Panc1 (cell line): ENCODE results near the gene DCHS1. TPM values are rescaled to one million over a fixed set of nuclear protein-coding genes. Genes with fewer than 3 reads are reported as not detected.

Experiments
- ATAC-seq: fragments of 200-7000 bp; cut with Tn5 transposase; 2 replicates; pipeline ENCODE4 v1.9.1; 2020; ENCODE audit warnings: mild to moderate bottlenecking, moderate library complexity
- BruUV-seq: library from RNA; stranded (reverse); fragments of 400-500 nt; replicated peaks from 2 replicates; lab custom pipeline; 2021; lab: Mats Ljungman, UMichigan
- CTCF ChIA-PET: fragments of 300-600 bp; sonication (Branson Sonifier 250); formaldehyde crosslinking; loops from one replicate; lab custom pipeline; 2022; ENCODE audit warnings: antibody characterized with exemption; lab: Charles Lee
- POLR2A ChIA-PET: fragments of 300-600 bp; sonication (Branson Sonifier 250); formaldehyde crosslinking; loops from one replicate; lab custom pipeline; 2022; ENCODE audit warnings: antibody characterized with exemption; lab: Charles Lee
- DNase-seq: peaks from one replicate; pipeline ENCODE4 v3.0.0-alpha.2; 2010; ENCODE audit warnings: low read depth, low spot score
- H3K27ac ChIP-seq: 2 replicates; pipeline ENCODE4 v1.5.1; 2011; ENCODE audit warnings: mild to moderate bottlenecking, low read length, inconsistent platforms
- H3K27me3 ChIP-seq: fragments of 200-500 bp; sonication (Bioruptor generic); 2 replicates; pipeline ENCODE4 v1.6.0; 2014; ENCODE audit warnings: low read length, inconsistent platforms; ENCODE audit not compliant: control insufficient read depth, insufficient read depth
- H3K36me3 ChIP-seq: fragments of 200-500 bp; sonication (Bioruptor generic); 2 replicates; pipeline ENCODE4 v1.5.1; 2014; ENCODE audit warnings: inconsistent platforms, mild to moderate bottlenecking, low read length, moderate library complexity; ENCODE audit not compliant: control insufficient read depth, insufficient read depth
- H3K4me1 ChIP-seq: 2 replicates; pipeline ENCODE4 v1.5.1; 2011; ENCODE audit warnings: inconsistent platforms, mild to moderate bottlenecking, low read length, moderate library complexity; ENCODE audit not compliant: control insufficient read depth, insufficient read depth
- H3K4me3 ChIP-seq, 2 experiments: 2 replicates each; pipeline ENCODE4 v1.5.1; 2011 to 2012; ENCODE audit warnings: low read depth in 2 of 2, low read length in 2 of 2, mild to moderate bottlenecking in 2 of 2, inconsistent platforms in 1 of 2, moderate library complexity in 1 of 2
- H3K9me3 ChIP-seq: fragments of 200-500 bp; sonication (Bioruptor generic); 2 replicates; pipeline ENCODE4 v1.5.1; 2014; ENCODE audit warnings: low read depth, mild to moderate bottlenecking, inconsistent platforms, low read length, moderate library complexity; ENCODE audit not compliant: control insufficient read depth, insufficient read depth
- POLR2AphosphoS5 ChIP-seq: IDR thresholded peaks from 2 replicates; pipeline ENCODE4 v1.6.1; 2012; ENCODE audit warnings: mild to moderate bottlenecking, low read depth, low read length, moderate library complexity
- SIN3A ChIP-seq: IDR thresholded peaks from 2 replicates; pipeline ENCODE4 v1.6.1; 2012; ENCODE audit warnings: low read depth, mild to moderate bottlenecking, low read length, moderate library complexity, borderline replicate concordance; ENCODE audit not compliant: insufficient read depth
- TCF7L2 ChIP-seq: IDR thresholded peaks from 2 replicates; pipeline ENCODE4 v1.6.1; 2011; ENCODE audit warnings: mild to moderate bottlenecking, low read depth, low read length, inconsistent platforms
- in situ Hi-C: cut with HindIII; loops from 2 replicates; pipeline ENCODE4 v1.10.0; 2016; ENCODE audit warnings: low sequenced_read_pairs, low pct_unique_long_range_greater_than_20kb
- intact Hi-C: fragments of 100-400 bp; cut with micrococcal nuclease; formaldehyde crosslinking; loops from one replicate; pipeline ENCODE4 v1.10.0; 2022; ENCODE audit not compliant: unreplicated experiment
- total RNA-seq: library from RNA; stranded (reverse); gene quantifications from one replicate; pipeline ENCODE4 v1.2.1, GENCODE V29; 2021; ENCODE audit not compliant: unreplicated experiment
- TF ChIP-seq, protein P1 (sequence below), 2 experiments: IDR thresholded peaks; 2 replicates each; pipeline ENCODE4 v1.6.1; 2011 to 2012; ENCODE audit warnings: low read depth in 2 of 2, control low read depth in 1 of 2, low read length in 1 of 2, mild to moderate bottlenecking in 1 of 2, moderate library complexity in 1 of 2; ENCODE audit not compliant: insufficient read depth in 1 of 2
- TF ChIP-seq, protein P2 (sequence below): fragments of 450-650 bp; IDR thresholded peaks from 2 replicates; pipeline ENCODE4 v1.5.1; 2017; ENCODE audit warnings: mild to moderate bottlenecking

DCHS1 gene
- total RNA-seq, 1 experiment from 2014 or later, result 2.2 TPM

DNA sequence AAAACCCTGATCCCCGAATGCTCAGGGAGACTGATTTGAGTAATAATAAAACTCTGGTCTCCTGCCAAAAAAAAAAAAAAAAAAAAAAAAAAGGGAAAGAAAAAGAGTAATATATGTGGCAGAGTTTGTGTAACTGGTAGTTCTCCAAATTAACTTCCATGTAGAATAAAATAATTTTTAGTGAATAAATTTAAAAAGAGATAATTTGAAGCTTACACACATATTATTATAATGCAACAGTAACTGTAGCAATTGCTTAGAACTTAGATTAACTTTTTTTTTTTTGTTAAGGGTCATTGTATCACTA lies 38.6 kb upstream of the DCHS1 start:
- TF ChIP-seq, protein P1, sequence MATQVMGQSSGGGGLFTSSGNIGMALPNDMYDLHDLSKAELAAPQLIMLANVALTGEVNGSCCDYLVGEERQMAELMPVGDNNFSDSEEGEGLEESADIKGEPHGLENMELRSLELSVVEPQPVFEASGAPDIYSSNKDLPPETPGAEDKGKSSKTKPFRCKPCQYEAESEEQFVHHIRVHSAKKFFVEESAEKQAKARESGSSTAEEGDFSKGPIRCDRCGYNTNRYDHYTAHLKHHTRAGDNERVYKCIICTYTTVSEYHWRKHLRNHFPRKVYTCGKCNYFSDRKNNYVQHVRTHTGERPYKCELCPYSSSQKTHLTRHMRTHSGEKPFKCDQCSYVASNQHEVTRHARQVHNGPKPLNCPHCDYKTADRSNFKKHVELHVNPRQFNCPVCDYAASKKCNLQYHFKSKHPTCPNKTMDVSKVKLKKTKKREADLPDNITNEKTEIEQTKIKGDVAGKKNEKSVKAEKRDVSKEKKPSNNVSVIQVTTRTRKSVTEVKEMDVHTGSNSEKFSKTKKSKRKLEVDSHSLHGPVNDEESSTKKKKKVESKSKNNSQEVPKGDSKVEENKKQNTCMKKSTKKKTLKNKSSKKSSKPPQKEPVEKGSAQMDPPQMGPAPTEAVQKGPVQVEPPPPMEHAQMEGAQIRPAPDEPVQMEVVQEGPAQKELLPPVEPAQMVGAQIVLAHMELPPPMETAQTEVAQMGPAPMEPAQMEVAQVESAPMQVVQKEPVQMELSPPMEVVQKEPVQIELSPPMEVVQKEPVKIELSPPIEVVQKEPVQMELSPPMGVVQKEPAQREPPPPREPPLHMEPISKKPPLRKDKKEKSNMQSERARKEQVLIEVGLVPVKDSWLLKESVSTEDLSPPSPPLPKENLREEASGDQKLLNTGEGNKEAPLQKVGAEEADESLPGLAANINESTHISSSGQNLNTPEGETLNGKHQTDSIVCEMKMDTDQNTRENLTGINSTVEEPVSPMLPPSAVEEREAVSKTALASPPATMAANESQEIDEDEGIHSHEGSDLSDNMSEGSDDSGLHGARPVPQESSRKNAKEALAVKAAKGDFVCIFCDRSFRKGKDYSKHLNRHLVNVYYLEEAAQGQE (IDR thresholded peaks at IDR 0.05; ENCODE audit: insufficient read depth in 1 of 2, low read depth in 2 of 2, low read length in 1 of 2), result no peak
- TF ChIP-seq TCF7L2 (no peak), SIN3A (no peak), POLR2AphosphoS5 (no peak)
- TF ChIP-seq, protein P2, sequence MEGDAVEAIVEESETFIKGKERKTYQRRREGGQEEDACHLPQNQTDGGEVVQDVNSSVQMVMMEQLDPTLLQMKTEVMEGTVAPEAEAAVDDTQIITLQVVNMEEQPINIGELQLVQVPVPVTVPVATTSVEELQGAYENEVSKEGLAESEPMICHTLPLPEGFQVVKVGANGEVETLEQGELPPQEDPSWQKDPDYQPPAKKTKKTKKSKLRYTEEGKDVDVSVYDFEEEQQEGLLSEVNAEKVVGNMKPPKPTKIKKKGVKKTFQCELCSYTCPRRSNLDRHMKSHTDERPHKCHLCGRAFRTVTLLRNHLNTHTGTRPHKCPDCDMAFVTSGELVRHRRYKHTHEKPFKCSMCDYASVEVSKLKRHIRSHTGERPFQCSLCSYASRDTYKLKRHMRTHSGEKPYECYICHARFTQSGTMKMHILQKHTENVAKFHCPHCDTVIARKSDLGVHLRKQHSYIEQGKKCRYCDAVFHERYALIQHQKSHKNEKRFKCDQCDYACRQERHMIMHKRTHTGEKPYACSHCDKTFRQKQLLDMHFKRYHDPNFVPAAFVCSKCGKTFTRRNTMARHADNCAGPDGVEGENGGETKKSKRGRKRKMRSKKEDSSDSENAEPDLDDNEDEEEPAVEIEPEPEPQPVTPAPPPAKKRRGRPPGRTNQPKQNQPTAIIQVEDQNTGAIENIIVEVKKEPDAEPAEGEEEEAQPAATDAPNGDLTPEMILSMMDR, result no peak
- DNase-seq, result no peak
- Histone ChIP-seq H3K9me3 (no peaks in the 10 kb centered on the region), H3K27me3 (peaks cover 5% of the 10 kb centered on the region; the same call in 1 of the 2 replicates), H3K27ac (no peak overlapping the region), H3K4me1 (no peaks in the 10 kb centered on the region), H3K4me3 (no peak overlapping the region), H3K36me3 (no peaks in the 10 kb centered on the region)
- intact Hi-C loops, result no loop called here
- CTCF ChIA-PET, result interaction anchor here (0.6 kb wide), 1 partner anchor 110 kb away, joined by 3 read pairs; no protein-coding TSS in a partner anchor
- in situ Hi-C loops, result no loop called here
- ATAC-seq, result no peak
- POLR2A ChIA-PET, result interaction anchor here (0.6 kb wide), 1 partner anchor 140 kb away, joined by 3 read pairs; no protein-coding TSS in a partner anchor
- BruUV-seq, result no TSS peak

DNA sequence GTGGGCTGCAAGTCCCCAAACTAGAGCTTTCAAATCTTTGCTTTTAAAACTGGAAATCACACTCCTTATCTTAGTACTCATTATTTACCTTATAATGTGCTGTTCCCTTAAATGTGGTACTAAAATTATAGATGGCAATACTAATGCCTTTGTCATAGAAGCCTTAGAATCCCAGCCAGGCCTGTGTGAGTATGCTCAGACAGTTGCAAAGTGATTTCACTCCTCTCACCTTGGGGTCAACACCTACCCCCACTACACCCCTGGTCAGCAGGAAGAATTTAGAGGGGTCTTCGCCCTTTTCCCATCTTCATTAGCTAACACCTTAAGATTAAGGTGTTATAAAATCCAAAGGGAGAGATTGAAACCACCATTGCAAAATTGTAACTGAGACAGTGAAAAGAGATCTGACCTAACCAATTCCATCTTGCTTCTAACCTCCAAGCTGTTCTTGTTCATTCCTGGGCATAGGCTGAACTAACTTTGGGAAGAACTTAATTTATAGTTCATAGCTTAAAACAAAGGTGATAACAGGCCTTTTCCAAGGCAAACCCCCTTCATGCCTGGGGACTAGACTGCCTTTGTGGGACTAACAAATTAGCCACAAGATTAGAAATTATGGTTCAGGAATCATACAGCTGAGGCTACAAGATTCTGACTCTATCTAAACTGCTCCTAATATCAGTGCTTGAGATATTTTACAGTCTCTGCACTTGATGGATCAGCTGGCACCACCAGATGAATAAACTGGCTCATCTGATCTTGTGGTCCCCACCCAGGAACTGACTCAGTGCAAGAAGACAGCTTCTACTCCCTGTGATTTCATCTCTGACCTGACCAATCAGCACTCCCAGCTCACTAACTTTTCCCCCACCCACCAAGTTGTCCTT lies 38.0 kb upstream of the DCHS1 start:
- ChIA-PET POLR2A (interaction anchor here (0.6 kb wide), 1 partner anchor 139 kb away, joined by 3 read pairs; no protein-coding TSS in a partner anchor), CTCF (no interaction called here)
- intact Hi-C loops, result no loop called here
- no peaks in the 10 kb centered on the region for H3K4me1 ChIP-seq
- no TSS peak for BruUV-seq
- TF ChIP-seq, protein P1 (IDR thresholded peaks at IDR 0.05; ENCODE audit: insufficient read depth in 1 of 2, low read depth in 2 of 2, low read length in 1 of 2), result no peak
- TF ChIP-seq SIN3A (no peak), POLR2AphosphoS5 (no peak), TCF7L2 (no peak)
- TF ChIP-seq, protein P2, result no peak
- in situ Hi-C loops, result no loop called here
- H3K27me3 ChIP-seq, result peaks cover 5% of the 10 kb centered on the region; the same call in 1 of the 2 replicates
- H3K4me3 ChIP-seq, result no peak overlapping the region
- ATAC-seq (no peak), DNase-seq (peak; percentile 83)
- no peak overlapping the region for H3K27ac ChIP-seq
- no peaks in the 10 kb centered on the region for H3K9me3 ChIP-seq
- H3K36me3 ChIP-seq, result no peaks in the 10 kb centered on the region
